ENCODE data around the gene GARIN3.
"Not testable (repeated sequence)": the region's sequence is repeated elsewhere in the genome, so short reads cannot be mapped to it uniquely, and the experiment has no call there.

The GARIN3 gene

GRCh38 chr5:157198277-157198986, 32.4 kb upstream of the GARIN3 start:
- peaks cover 19% of the 10 kb centered on the region for H3K27me3 ChIP-seq (ENCODE audit: control insufficient read depth, insufficient read depth, low read length)
- no peak overlapping the region for H3K4me2 ChIP-seq (ENCODE audit: low read length)
- H3K36me3 ChIP-seq (ENCODE audit: insufficient read depth, low read length): no peaks in the 10 kb centered on the region
- H3K4me3 ChIP-seq (ENCODE audit: low read length): no peak overlapping the region
- H3K9ac ChIP-seq (ENCODE audit: low read depth, low read length): no peak overlapping the region
- no peaks in the 10 kb centered on the region for H3K4me1 ChIP-seq (ENCODE audit: control insufficient read depth, insufficient read depth, low read length)
- H3K9me3 ChIP-seq (replicated peaks; ENCODE audit: low read length): no peaks in the 10 kb centered on the region

GRCh38 chr5:157197086-157197485, 31.0 kb upstream of the GARIN3 start:
- Histone ChIP-seq H3K4me3 (ENCODE audit: low read length) (no peak overlapping the region), H3K4me1 (ENCODE audit: control insufficient read depth, insufficient read depth, low read length) (no peaks in the 10 kb centered on the region), H3K4me2 (ENCODE audit: low read length) (no peak overlapping the region)

DNA sequence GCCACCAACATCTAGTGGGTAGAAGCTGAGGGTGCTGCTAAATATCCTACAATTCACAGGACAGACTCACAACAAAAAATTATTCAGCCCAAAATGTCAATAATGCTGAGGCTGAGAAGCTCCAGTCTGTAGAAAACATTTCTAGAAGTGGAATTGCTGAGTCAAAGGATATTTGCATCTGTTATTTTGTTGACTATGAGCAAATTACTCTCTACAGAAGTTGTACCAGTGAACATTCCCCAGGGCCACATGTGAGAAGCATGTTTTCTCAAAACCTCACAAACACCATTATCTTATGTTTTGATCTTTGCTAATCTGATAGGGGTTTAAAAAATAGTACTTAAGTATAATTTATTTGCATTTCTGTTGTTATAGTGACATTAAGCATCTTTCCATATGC, 30.0 kb upstream of the GARIN3 start:
- Histone ChIP-seq H3K36me3 (ENCODE audit: insufficient read depth, low read length) (no peaks in the 10 kb centered on the region), H3K4me1 (ENCODE audit: control insufficient read depth, insufficient read depth, low read length) (no peaks in the 10 kb centered on the region), H3K9me3 (replicated peaks; ENCODE audit: low read length) (no peaks in the 10 kb centered on the region), H3K4me2 (ENCODE audit: low read length) (no peak overlapping the region), H3K27me3 (ENCODE audit: control insufficient read depth, insufficient read depth, low read length) (peaks cover 24% of the 10 kb centered on the region), H3K4me3 (ENCODE audit: low read length) (no peak overlapping the region), H3K9ac (ENCODE audit: low read depth, low read length) (no peak overlapping the region)

More at GRCh38 chr5:157197086-157197485, 31.0 kb upstream of the GARIN3 start:
- no peaks in the 10 kb centered on the region for H3K36me3 ChIP-seq (ENCODE audit: insufficient read depth, low read length)
- no peaks in the 10 kb centered on the region for H3K9me3 ChIP-seq (replicated peaks; ENCODE audit: low read length)
- H3K27me3 ChIP-seq (ENCODE audit: control insufficient read depth, insufficient read depth, low read length): peaks cover 20% of the 10 kb centered on the region
- H3K9ac ChIP-seq (ENCODE audit: low read depth, low read length): no peak overlapping the region

GRCh38 chr5:157193699-157194424, 27.8 kb upstream of the GARIN3 start:
- Histone ChIP-seq H3K9me3 (replicated peaks; ENCODE audit: low read length) (no peaks in the 10 kb centered on the region), H3K36me3 (ENCODE audit: insufficient read depth, low read length) (no peaks in the 10 kb centered on the region), H3K27me3 (ENCODE audit: control insufficient read depth, insufficient read depth, low read length) (peaks cover 17% of the 10 kb centered on the region), H3K4me1 (ENCODE audit: control insufficient read depth, insufficient read depth, low read length) (no peaks in the 10 kb centered on the region), H3K4me2 (ENCODE audit: low read length) (no peak overlapping the region), H3K4me3 (ENCODE audit: low read length) (no peak overlapping the region), H3K9ac (ENCODE audit: low read depth, low read length) (no peak overlapping the region)

GRCh38 chr5:157189223-157189622, 23.2 kb upstream of the GARIN3 start:
- no peaks in the 10 kb centered on the region for H3K4me1 ChIP-seq (ENCODE audit: control insufficient read depth, insufficient read depth, low read length)
- H3K4me3 ChIP-seq (ENCODE audit: low read length): no peak overlapping the region
- H3K27me3 ChIP-seq (ENCODE audit: control insufficient read depth, insufficient read depth, low read length): peaks cover 17% of the 10 kb centered on the region
- no peak overlapping the region for H3K9ac ChIP-seq (ENCODE audit: low read depth, low read length)
- H3K4me2 ChIP-seq (ENCODE audit: low read length): no peak overlapping the region
- H3K9me3 ChIP-seq (replicated peaks; ENCODE audit: low read length): no peaks in the 10 kb centered on the region
- H3K36me3 ChIP-seq (ENCODE audit: insufficient read depth, low read length): no peaks in the 10 kb centered on the region

DNA sequence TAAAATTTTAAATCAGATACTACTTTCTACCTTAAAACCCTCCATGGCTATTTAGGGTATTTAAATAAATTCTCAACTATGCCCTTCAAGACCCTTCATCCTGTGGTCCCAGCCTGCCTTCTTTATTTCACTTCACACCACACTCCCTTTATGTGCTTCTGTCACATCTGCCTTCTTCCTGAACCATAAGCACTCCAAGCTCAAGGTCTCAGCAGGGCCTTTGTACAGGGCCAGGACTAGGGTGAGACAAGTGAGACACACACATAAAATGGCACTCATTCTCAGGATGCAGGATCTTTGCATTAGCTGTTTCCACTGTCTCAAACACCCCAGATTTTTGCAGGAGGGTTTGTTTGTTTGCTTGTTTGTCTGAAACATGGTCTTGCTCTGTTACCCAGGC, 22.2 kb upstream of the GARIN3 start:
- Histone ChIP-seq H3K4me1 (ENCODE audit: control insufficient read depth, insufficient read depth, low read length) (no peaks in the 10 kb centered on the region), H3K27me3 (ENCODE audit: control insufficient read depth, insufficient read depth, low read length) (peaks cover 25% of the 10 kb centered on the region), H3K4me3 (ENCODE audit: low read length) (no peak overlapping the region), H3K9ac (ENCODE audit: low read depth, low read length) (no peak overlapping the region), H3K4me2 (ENCODE audit: low read length) (no peak overlapping the region), H3K36me3 (ENCODE audit: insufficient read depth, low read length) (no peaks in the 10 kb centered on the region), H3K9me3 (replicated peaks; ENCODE audit: low read length) (no peaks in the 10 kb centered on the region)

- H3K9me3 ChIP-seq (replicated peaks; ENCODE audit: low read length): no peaks in the 10 kb centered on the region
- no peaks in the 10 kb centered on the region for H3K36me3 ChIP-seq (ENCODE audit: insufficient read depth, low read length)
- no peak overlapping the region for H3K4me2 ChIP-seq (ENCODE audit: low read length)
- peaks cover 25% of the 10 kb centered on the region for H3K27me3 ChIP-seq (ENCODE audit: control insufficient read depth, insufficient read depth, low read length)
- no peak overlapping the region for H3K4me3 ChIP-seq (ENCODE audit: low read length)
- no peak overlapping the region for H3K9ac ChIP-seq (ENCODE audit: low read depth, low read length)
- no peaks in the 10 kb centered on the region for H3K4me1 ChIP-seq (ENCODE audit: control insufficient read depth, insufficient read depth, low read length)
Measured at GRCh38 chr5:157187046-157187754, 21.1 kb upstream of the GARIN3 start.

DNA sequence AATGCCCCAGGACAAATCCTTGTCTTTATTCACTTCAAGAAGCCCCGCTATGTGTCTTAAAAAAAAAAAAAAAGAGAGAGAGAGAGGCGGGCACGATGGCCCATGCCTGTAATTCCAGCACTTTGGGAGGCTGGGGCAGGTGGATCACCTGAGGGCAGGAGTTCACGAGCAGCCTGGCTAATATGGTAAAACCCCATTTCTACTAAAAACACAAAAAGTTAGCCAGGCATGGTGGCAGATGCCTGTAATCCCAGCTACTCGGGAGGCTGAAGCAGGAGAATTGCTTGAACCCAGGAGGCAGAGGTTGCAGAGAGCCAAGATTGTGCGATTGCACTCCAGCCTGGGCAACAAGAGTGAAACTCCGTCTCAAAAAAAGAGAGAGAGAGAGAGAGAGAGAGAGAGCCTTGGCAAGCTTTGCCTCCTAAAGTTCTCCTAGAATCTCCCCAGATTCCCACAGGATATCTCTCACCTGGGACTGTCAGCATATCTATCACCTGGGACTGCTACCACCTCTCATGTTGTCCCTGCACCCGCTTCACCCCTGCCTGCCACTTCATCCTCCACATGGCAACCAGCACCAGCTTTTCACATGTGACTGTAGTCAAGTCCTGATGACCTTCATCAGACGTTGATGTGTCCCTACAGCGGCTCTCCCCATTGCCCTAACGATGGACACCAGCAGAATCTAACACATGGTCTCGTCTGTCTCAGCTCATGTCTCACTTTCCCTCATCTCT, 20.4 kb upstream of the GARIN3 start:
- H3K36me3 ChIP-seq (ENCODE audit: insufficient read depth, low read length): no peaks in the 10 kb centered on the region

DNA sequence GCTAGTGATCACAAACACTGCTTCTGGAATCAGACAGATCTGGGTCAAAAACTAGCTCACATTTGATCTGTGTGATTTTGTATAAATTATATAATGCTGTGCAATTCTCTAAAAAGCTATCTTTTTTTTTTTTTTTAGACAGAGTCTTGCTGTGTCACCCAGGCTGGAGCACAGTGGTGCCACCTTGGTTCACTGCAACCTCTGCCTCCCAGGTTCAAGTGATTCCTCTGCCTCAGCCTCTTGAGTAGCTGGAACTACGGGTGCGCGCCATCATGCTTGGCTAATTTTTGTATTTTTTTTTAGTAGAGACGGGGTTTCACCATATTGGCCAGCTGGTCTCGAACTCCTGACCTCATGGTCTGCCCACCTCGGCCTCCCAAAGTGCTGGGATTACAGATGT, 19.1 kb upstream of the GARIN3 start:
- H3K36me3 ChIP-seq (ENCODE audit: insufficient read depth, low read length); H3K4me3 ChIP-seq (ENCODE audit: low read length); H3K9me3 ChIP-seq (replicated peaks; ENCODE audit: low read length); H3K4me1 ChIP-seq (ENCODE audit: control insufficient read depth, insufficient read depth, low read length); H3K4me2 ChIP-seq (ENCODE audit: low read length); H3K9ac ChIP-seq (ENCODE audit: low read depth, low read length): not testable (repeated sequence)
- peaks cover 19% of the 10 kb centered on the region for H3K27me3 ChIP-seq (ENCODE audit: control insufficient read depth, insufficient read depth, low read length)

More for the DNA sequence above, 20.4 kb upstream of the GARIN3 start:
- Histone ChIP-seq H3K27me3 (ENCODE audit: control insufficient read depth, insufficient read depth, low read length) (peaks cover 19% of the 10 kb centered on the region), H3K9me3 (replicated peaks; ENCODE audit: low read length) (no peaks in the 10 kb centered on the region), H3K4me3 (ENCODE audit: low read length) (no peak overlapping the region), H3K4me1 (ENCODE audit: control insufficient read depth, insufficient read depth, low read length) (no peaks in the 10 kb centered on the region), H3K4me2 (ENCODE audit: low read length) (no peak overlapping the region), H3K9ac (ENCODE audit: low read depth, low read length) (no peak overlapping the region)

GRCh38 chr5:157184117-157184670, 18.1 kb upstream of the GARIN3 start:
- Histone ChIP-seq H3K36me3 (ENCODE audit: insufficient read depth, low read length) (no peaks in the 10 kb centered on the region), H3K4me1 (ENCODE audit: control insufficient read depth, insufficient read depth, low read length) (no peaks in the 10 kb centered on the region)

More at GRCh38 chr5:157184117-157184670, 18.1 kb upstream of the GARIN3 start:
- Histone ChIP-seq H3K9me3 (replicated peaks; ENCODE audit: low read length) (no peaks in the 10 kb centered on the region), H3K27me3 (ENCODE audit: control insufficient read depth, insufficient read depth, low read length) (peaks cover 19% of the 10 kb centered on the region), H3K4me2 (ENCODE audit: low read length) (no peak overlapping the region), H3K4me3 (ENCODE audit: low read length) (no peak overlapping the region), H3K9ac (ENCODE audit: low read depth, low read length) (no peak overlapping the region)

All from skeletal muscle satellite cell (primary cell).